Astrocyte (in vitro differentiated cells and primary cell): ENCODE measurements around the gene TBC1D5. TPM values are rescaled to one million over a fixed set of nuclear protein-coding genes. Genes with fewer than 3 reads are reported as not detected.
A peak's percentile ranks its signal among the peaks of the same experiment; 100 is the strongest.

Experiments
- DNase-seq: peaks from one replicate; pipeline ENCODE4 v3.0.0-alpha.2; 2010; ENCODE audit warnings: low read depth
- FAIRE-seq: peaks from 2 replicates; lab custom pipeline; 2011; peaks lifted over from hg19 to GRCh38; lab: Jason Lieb, UNC
- H2AFZ ChIP-seq: 2 replicates; pipeline ENCODE4 v1.6.0; 2012; ENCODE audit warnings: low read depth, low read length, inconsistent platforms
- H3K27ac ChIP-seq: 2 replicates; pipeline ENCODE4 v1.5.1; 2011; ENCODE audit warnings: low read depth, low read length, inconsistent platforms
- H3K27me3 ChIP-seq: 2 replicates; pipeline ENCODE4 v1.6.0; 2011; ENCODE audit warnings: low read length, inconsistent platforms; ENCODE audit not compliant: insufficient read depth
- H3K36me3 ChIP-seq: 2 replicates; pipeline ENCODE4 v1.5.1; 2011; ENCODE audit warnings: low read length, inconsistent platforms; ENCODE audit not compliant: insufficient read depth
- H3K4me1 ChIP-seq: 2 replicates; pipeline ENCODE4 v1.5.1; 2011; ENCODE audit warnings: low read length, inconsistent platforms; ENCODE audit not compliant: insufficient read depth
- H3K4me2 ChIP-seq: 2 replicates; pipeline ENCODE4 v1.6.0; 2012; ENCODE audit warnings: low read length, inconsistent platforms
- H3K4me3 ChIP-seq: 2 replicates; pipeline ENCODE4 v1.5.1; 2011; ENCODE audit warnings: low read depth, mild to moderate bottlenecking, low read length, inconsistent platforms; ENCODE audit not compliant: insufficient read depth
- H3K79me2 ChIP-seq: 2 replicates; pipeline ENCODE4 v1.6.0; 2012; ENCODE audit warnings: mild to moderate bottlenecking, low read length, inconsistent platforms; ENCODE audit not compliant: insufficient read depth
- H3K9ac ChIP-seq: 2 replicates; pipeline ENCODE4 v1.6.0; 2012; ENCODE audit warnings: mild to moderate bottlenecking, low read length, inconsistent platforms
- H3K9me3 ChIP-seq: 2 replicates; pipeline ENCODE4 v1.5.1; 2012; ENCODE audit warnings: low read depth, mild to moderate bottlenecking, low read length, inconsistent platforms; ENCODE audit not compliant: insufficient read depth
- H4K20me1 ChIP-seq: 2 replicates; pipeline ENCODE4 v1.6.0; 2012; ENCODE audit warnings: low read length, inconsistent platforms; ENCODE audit not compliant: insufficient read depth
- H3K27ac Mint-ChIP-seq: one replicate; pipeline ENCODE4 v1.8.0; 2021; ENCODE audit warnings: mild to moderate bottlenecking, mixed read lengths; ENCODE audit not compliant: unreplicated experiment
- H3K27me3 Mint-ChIP-seq: one replicate; pipeline ENCODE4 v1.8.0; 2021; ENCODE audit warnings: low read depth, mixed read lengths; ENCODE audit not compliant: unreplicated experiment
- H3K36me3 Mint-ChIP-seq: one replicate; pipeline ENCODE4 v1.8.0; 2021; ENCODE audit warnings: low read depth, mixed read lengths; ENCODE audit not compliant: unreplicated experiment
- H3K4me1 Mint-ChIP-seq: one replicate; pipeline ENCODE4 v1.8.0; 2021; ENCODE audit warnings: low read depth, mixed read lengths; ENCODE audit not compliant: unreplicated experiment
- H3K4me3 Mint-ChIP-seq: one replicate; pipeline ENCODE4 v1.8.0; 2021; ENCODE audit warnings: mild to moderate bottlenecking, moderate library complexity, mixed read lengths; ENCODE audit not compliant: unreplicated experiment
- H3K9me3 Mint-ChIP-seq: one replicate; pipeline ENCODE4 v1.8.0; 2021; ENCODE audit warnings: mild to moderate bottlenecking, mixed read lengths; ENCODE audit not compliant: unreplicated experiment
- EZH2 ChIP-seq: IDR thresholded peaks from 2 replicates; pipeline ENCODE4 v1.6.1; 2012; ENCODE audit warnings: mild to moderate bottlenecking, low read length, inconsistent platforms; ENCODE audit not compliant: insufficient read depth
- total RNA-seq: library from RNA; stranded (reverse); gene quantifications from 2 replicates; pipeline ENCODE4 v1.2.1, GENCODE V29; 2021
- TF ChIP-seq, protein P1 (sequence below): IDR thresholded peaks from 2 replicates; pipeline ENCODE4 v1.5.1; 2011; ENCODE audit warnings: low read depth, mild to moderate bottlenecking, inconsistent platforms, low read length, moderate library complexity; ENCODE audit not compliant: insufficient read depth

Gene TBC1D5
- total RNA-seq, 1 donor from 2014 or later: 23.0 TPM

DNA sequence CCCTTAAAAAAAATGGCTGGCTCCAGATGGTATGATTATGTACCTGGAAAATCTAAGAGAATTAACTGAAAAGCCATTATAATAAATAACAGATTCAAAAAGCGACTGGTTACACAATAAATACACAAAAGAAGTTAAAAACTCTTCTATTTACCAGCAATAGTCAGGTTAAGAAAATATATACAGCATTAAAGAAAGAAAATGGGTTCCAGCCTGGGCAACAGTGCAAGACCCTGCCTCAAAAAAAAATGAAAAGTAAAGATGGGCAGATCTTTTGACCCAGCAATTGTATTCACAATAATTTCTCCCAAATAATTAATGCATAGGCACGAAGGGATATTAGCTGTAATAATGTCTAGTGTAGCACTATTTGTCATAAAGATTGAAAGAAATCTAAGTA is 8.7 kb downstream of the TBC1D5 start:
- Mint-ChIP-seq H3K36me3 (peaks cover 8% of the 10 kb centered on the region), H3K4me3 (no peak overlapping the region), H3K4me1 (peaks cover 3% of the 10 kb centered on the region), H3K9me3 (no peaks in the 10 kb centered on the region), H3K27me3 (no peaks in the 10 kb centered on the region), H3K27ac (no peak overlapping the region)
- Histone ChIP-seq H3K27ac (no peak overlapping the region), H3K79me2 (peaks cover 38% of the 10 kb centered on the region), H3K9ac (no peak overlapping the region), H3K4me2 (no peak overlapping the region), H4K20me1 (no peaks in the 10 kb centered on the region), H3K27me3 (no peaks in the 10 kb centered on the region), H3K9me3 (no peaks in the 10 kb centered on the region), H3K4me3 (no peak overlapping the region), H3K36me3 (no peaks in the 10 kb centered on the region), H3K4me1 (no peaks in the 10 kb centered on the region), H2AFZ (no peak overlapping the region)
- TF ChIP-seq, protein P1, sequence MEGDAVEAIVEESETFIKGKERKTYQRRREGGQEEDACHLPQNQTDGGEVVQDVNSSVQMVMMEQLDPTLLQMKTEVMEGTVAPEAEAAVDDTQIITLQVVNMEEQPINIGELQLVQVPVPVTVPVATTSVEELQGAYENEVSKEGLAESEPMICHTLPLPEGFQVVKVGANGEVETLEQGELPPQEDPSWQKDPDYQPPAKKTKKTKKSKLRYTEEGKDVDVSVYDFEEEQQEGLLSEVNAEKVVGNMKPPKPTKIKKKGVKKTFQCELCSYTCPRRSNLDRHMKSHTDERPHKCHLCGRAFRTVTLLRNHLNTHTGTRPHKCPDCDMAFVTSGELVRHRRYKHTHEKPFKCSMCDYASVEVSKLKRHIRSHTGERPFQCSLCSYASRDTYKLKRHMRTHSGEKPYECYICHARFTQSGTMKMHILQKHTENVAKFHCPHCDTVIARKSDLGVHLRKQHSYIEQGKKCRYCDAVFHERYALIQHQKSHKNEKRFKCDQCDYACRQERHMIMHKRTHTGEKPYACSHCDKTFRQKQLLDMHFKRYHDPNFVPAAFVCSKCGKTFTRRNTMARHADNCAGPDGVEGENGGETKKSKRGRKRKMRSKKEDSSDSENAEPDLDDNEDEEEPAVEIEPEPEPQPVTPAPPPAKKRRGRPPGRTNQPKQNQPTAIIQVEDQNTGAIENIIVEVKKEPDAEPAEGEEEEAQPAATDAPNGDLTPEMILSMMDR: no peak
- no peak for TF ChIP-seq EZH2
- FAIRE-seq (no peak), DNase-seq (no peak)

DNA sequence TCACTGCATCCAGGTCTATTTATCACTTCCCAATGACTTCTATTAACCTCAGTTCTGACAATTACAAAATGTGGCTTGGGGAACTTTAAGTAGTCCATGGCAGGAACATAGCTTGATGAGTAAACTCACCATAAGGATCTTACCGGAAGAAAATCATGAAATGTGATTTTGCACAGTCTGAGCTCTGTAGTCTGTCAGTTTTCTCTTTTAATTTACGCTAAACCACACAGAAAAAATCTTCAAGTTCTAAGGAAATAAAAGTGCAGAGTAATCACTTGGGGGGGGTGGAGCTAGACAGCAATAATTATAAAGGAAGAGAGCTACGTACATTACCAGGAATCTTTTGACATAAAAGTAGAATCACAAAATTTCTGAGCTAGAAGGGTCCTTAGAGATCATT is 9.2 kb downstream of the TBC1D5 start:
- no peaks in the 10 kb centered on the region for H3K9me3 ChIP-seq
- Mint-ChIP-seq H3K4me1 (peaks cover 3% of the 10 kb centered on the region), H3K27ac (no peak overlapping the region), H3K27me3 (no peaks in the 10 kb centered on the region), H3K9me3 (no peaks in the 10 kb centered on the region), H3K36me3 (peaks cover 8% of the 10 kb centered on the region), H3K4me3 (no peak overlapping the region)
- no peak overlapping the region for H3K9ac ChIP-seq
- FAIRE-seq (no peak), DNase-seq (no peak)
- H2AFZ ChIP-seq: no peak overlapping the region
- H3K27me3 ChIP-seq: no peaks in the 10 kb centered on the region
- no peaks in the 10 kb centered on the region for H3K36me3 ChIP-seq
- TF ChIP-seq, protein P1: no peak
- no peak for TF ChIP-seq EZH2
- no peak overlapping the region for H3K27ac ChIP-seq
- H3K4me3 ChIP-seq: no peak overlapping the region
- no peaks in the 10 kb centered on the region for H4K20me1 ChIP-seq
- peaks cover 32% of the 10 kb centered on the region for H3K79me2 ChIP-seq
- H3K4me2 ChIP-seq: no peak overlapping the region
- H3K4me1 ChIP-seq: no peaks in the 10 kb centered on the region

DNA sequence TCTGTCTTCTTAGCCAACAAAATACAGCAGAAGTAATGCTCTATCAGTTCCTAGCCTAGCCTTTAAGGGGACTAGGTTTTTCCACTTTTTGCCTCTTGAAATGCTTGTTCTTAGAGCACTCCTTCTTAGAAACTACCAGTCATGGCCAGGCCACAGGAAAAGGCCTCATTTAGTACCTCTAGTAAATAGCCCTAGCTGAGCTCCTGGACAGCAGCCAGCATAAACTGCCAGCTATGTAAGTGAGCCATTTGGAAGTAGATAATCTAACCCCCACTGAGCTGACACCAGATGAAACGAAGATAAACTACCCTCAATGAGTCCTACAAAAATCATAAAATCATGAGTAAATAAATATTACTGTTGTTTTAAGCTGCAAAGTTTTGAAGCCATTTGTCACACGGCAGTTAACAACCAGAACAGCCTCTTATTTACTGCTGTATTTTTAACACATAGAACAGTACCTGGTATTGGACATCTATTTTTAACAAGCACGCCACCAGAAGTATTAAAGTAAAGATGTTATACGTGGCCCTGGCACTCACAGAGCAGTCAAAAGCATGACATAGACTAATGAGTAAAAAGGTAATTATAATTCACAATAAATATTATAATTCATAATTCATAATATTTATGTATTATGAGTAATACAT is 12.0 kb downstream of the TBC1D5 start:
- no peak overlapping the region for H3K4me2 ChIP-seq
- Mint-ChIP-seq H3K9me3 (no peaks in the 10 kb centered on the region), H3K4me1 (peaks cover 3% of the 10 kb centered on the region), H3K36me3 (peaks cover 6% of the 10 kb centered on the region), H3K4me3 (no peak overlapping the region), H3K27me3 (no peaks in the 10 kb centered on the region), H3K27ac (peak overlapping the region; percentile 49)
- no peak overlapping the region for H3K9ac ChIP-seq
- H2AFZ ChIP-seq: no peak overlapping the region
- H3K27me3 ChIP-seq: no peaks in the 10 kb centered on the region
- no peak for FAIRE-seq
- peak; percentile 67 for DNase-seq
- no peaks in the 10 kb centered on the region for H3K9me3 ChIP-seq
- H3K4me1 ChIP-seq: no peaks in the 10 kb centered on the region
- TF ChIP-seq, protein P1: no peak
- no peak for TF ChIP-seq EZH2
- H4K20me1 ChIP-seq: no peaks in the 10 kb centered on the region
- H3K4me3 ChIP-seq: no peak overlapping the region
- peaks cover 14% of the 10 kb centered on the region for H3K79me2 ChIP-seq
- no peaks in the 10 kb centered on the region for H3K36me3 ChIP-seq
- H3K27ac ChIP-seq: no peak overlapping the region
